ENCODE measurements around the gene SNAP91.
"Not testable (repeated sequence)": the region's sequence is repeated elsewhere in the genome, so short reads cannot be mapped to it uniquely, and the experiment has no call there.

SNAP91 gene

GRCh38 chr6:83629908-83630307 lies 79.0 kb downstream of the SNAP91 start:
- DNase-seq: not testable (repeated sequence)

- DNase-seq: no peak
These were observed 93.6 kb downstream of the SNAP91 start for GRCh38 chr6:83615025-83615999.

- no peak for DNase-seq
These were observed 95.5 kb downstream of the SNAP91 start for GRCh38 chr6:83613378-83613777.

GRCh38 chr6:83609248-83609647 lies 99.7 kb downstream of the SNAP91 start:
- no peak for DNase-seq

DNA sequence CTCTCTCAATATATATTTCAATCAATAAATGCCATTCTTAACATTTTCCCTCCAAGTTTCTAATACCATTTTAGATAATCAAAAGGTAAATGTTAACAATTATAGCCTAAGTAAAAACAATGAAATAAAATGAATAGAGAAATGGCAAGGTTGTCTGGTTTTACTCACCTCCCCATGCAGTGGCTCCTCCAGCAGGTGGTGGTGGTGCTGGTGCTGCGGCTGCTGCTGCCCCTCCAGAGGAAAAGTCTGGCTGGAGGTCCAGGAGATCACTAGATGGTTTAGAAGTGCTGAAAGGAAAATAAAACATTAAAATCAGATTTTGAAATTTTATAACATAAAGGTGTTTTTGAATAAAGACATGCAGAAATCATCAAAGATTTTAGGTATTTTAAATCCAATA lies 103.4 kb downstream of the SNAP91 start:
- DNase-seq: no peak

DNA sequence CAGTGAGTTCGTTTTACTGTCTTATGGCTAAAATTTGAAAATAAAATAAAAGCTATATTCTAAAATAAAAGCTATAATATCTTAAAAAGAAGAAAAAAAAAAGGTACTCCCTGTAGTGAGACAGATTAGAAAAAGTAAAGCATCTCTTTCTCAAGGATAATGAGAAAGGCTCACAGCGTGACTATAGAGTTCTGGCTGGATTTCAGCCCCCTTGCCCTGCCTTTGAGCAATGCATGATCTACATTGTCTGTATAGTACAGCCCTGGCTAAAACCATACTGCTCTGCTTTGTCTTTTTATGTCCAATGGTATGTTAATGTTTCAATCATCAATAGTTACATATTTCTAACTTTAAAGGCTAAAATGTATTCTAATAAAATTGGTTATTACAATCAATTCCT lies 105.3 kb downstream of the SNAP91 start:
- DNase-seq: no peak

GRCh38 chr6:83601119-83601518 lies 107.8 kb downstream of the SNAP91 start:
- DNase-seq: no peak

DNA sequence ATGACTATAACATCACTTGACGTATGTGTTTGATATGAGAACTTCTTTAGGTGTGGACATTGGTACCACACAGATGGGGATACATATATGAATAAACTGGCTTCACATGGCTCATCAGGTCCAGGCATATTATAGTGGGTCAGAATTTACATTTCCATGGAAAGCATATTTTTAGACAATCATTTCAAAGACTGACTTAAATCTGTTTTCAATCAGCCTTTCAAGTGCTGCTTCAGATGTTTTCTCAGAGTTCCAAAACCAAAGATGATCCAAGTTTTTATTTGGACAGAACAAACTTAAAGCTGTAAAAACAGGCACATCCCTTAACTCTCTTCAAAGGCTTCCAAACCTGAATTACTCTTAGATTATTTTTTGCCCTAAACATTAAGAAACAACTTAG lies 108.4 kb downstream of the SNAP91 start:
- no peak for DNase-seq

GRCh38 chr6:83597511-83597910 lies 111.4 kb downstream of the SNAP91 start:
- DNase-seq: no peak

DNA sequence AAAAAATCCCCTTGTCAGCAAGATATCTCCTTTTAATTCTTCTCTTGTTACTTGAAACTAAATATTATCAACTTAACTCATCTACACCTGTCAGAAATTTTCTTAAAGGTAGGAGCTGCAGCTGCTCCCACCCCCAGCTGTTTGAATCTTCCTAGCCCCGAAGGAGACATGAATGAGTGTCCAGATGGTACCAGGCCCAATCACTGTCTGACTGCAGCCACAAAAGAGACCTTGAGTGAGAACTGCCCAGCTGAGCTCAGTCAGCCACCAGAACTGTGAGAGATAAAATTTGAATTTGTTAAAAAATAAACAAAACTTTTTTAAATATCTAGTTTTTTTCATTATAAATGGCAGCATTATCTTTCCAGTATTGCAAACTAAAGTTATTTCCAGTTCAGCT lies 111.8 kb downstream of the SNAP91 start:
- no peak for DNase-seq

- no peak for DNase-seq
These were observed 114.0 kb downstream of the SNAP91 start for GRCh38 chr6:83594941-83595340.

DNA sequence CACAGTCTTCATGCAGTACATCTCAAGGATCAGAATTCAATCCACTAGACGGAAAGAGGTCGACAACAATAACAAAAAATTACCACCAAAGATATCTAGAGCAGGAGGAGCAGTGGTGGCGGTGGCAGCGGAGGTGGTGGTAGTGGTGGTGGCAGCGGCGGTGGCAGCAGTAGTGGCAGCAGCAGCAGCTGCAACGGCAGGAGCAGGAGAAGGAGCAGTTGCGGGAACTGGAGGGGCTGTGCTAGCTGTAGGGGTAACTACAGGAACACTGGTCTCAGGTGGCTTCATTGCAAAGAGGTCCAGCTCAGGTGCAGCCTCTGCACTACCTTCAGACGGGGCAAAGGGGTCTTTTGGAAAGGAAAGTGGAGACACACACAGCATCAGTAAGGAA lies 115.5 kb downstream of the SNAP91 start:
- no peak for DNase-seq

- no peak for DNase-seq
These were observed 116.0 kb downstream of the SNAP91 start for GRCh38 chr6:83592770-83593394.

GRCh38 chr6:83590416-83590815 lies 118.5 kb downstream of the SNAP91 start:
- DNase-seq: no peak

DNA sequence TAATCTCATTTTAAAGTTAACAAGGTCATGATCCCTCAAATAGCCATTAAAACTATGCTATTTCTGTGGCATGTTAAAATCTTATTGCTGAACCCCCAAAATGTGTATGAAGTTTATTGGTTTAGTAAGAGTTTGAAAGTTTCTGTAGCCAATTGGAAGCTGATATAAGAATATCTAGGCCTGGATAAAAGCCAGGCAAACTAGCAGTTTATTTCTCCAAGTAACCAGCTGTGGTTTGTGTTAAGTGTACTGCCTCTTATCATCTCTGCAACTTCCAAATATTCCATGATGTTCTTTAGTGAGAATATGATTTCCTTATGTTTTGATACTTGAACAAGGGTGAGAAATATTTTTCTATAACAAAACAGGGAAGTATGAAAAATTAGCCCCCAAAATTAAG lies 119.8 kb downstream of the SNAP91 start:
- no peak for DNase-seq

DNA sequence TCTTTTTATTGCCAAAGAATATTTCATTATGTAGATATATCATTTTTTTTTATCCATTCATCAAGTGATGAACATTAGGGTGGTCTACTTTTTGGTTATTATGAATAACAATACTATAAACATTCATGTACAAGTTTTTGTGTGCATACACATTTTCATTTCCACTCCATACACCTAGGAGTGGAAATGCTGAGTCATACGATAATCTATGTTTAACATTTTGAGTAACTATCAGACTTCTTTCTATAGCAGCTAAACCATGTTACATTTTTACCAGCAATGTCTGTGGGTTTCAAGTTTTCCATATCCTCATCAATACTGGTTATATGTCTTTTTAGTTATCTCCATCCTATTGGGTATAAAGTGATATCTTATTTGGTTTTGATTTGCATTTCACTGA lies 130.8 kb downstream of the SNAP91 start:
- no peak for DNase-seq

GRCh38 chr6:83574783-83575182 lies 134.1 kb downstream of the SNAP91 start:
- no peak for DNase-seq

GRCh38 chr6:83571663-83572185 lies 137.2 kb downstream of the SNAP91 start:
- not testable (repeated sequence) for DNase-seq

- no peak for DNase-seq
These were observed 149.9 kb downstream of the SNAP91 start for GRCh38 chr6:83558975-83559374.

- DNase-seq: no peak
These were observed 152.0 kb downstream of the SNAP91 start for GRCh38 chr6:83556871-83557270.

GRCh38 chr6:83551748-83552147 lies 157.2 kb downstream of the SNAP91 start:
- DNase-seq: not testable (repeated sequence)

GRCh38 chr6:83550482-83550881 lies 158.4 kb downstream of the SNAP91 start:
- DNase-seq: not testable (repeated sequence)

- no peak for DNase-seq
These were observed 162.3 kb downstream of the SNAP91 start for GRCh38 chr6:83546636-83547035.

DNA sequence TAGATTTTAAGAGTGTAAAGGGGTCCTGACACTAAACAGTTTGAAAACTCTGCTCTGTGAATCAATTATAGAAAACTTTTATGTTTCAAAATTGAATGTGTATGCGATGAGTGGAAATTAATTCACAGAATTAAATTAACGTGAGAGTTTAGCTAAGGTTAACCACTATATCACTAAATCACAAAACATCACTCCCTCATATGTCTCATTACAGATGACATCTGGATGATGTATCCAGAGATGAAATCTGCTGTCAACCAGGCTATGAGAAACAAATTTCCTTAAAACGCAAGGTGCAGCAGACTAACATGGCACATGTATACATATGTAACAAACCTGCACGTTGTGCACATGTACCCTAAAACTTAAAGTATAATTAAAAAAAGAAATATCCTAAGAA lies 169.2 kb downstream of the SNAP91 start:
- no peak for DNase-seq
